ENCODE data around the gene COQ10B. TPM values are rescaled to one million over a fixed set of nuclear protein-coding genes. Genes with fewer than 3 reads are reported as not detected.

The COQ10B gene
- total and polyA plus RNA-seq, 2 of the 4 experiments (the other 2 are of a cell fraction): 9.5 to 28.7 TPM

GRCh38 chr2:197500503-197501131 is 47.3 kb downstream of the COQ10B start:
- TSS peak; percentile 71 for BruUV-seq (replicated peaks)

More at GRCh38 chr2:197500503-197501131, 47.3 kb downstream of the COQ10B start:
- H3K79me1 ChIP-seq (ENCODE audit: low read depth in 1 of 2, low read length in 2 of 2): peaks cover 20 to 42% of the 10 kb centered on the region in 2 experiments
- peak overlapping the region; percentile 43 for H3K27ac ChIP-seq (ENCODE audit: insufficient read depth, low read length)
- 0 out of 2 replicates have a peak, but pooled peaks cover 3% of the 10 kb centered on the region for H3K9me1 ChIP-seq (ENCODE audit: insufficient read depth, low read length)
- H2BK120ac ChIP-seq (ENCODE audit: low read depth, low read length): peak overlapping the region; percentile 3
- intact Hi-C loops (cut with micrococcal nuclease): loop anchor here (1.0 to 2.0 kb wide), 2 partner anchors 205 to 278 kb away; partner anchors contain the start of gene MARS2
- ChIA-PET POLR2A (ENCODE audit: unreplicated experiment) (interaction anchor here (0.6 to 1.0 kb wide), 2 partner anchors 16 to 66 kb away, joined by 3 to 4 read pairs; partner anchors contain the start of gene SF3B1), CTCF (no interaction called here)
- peak overlapping the region; percentile 79 for H2AK5ac ChIP-seq (ENCODE audit: low read depth, low read length)
- peak overlapping the region; percentile 79 for H3K14ac ChIP-seq (replicated peaks; ENCODE audit: low read depth, low read length)
- H3K9me3 ChIP-seq (ENCODE audit: control insufficient read depth, insufficient read depth, low read length): no peaks in the 10 kb centered on the region
- peaks cover 15% of the 10 kb centered on the region for H3K36me3 ChIP-seq (ENCODE audit: control insufficient read depth, insufficient read depth, low read length)
- peak overlapping the region; percentile 100 for H3K4me2 ChIP-seq (ENCODE audit: low read depth, low read length)
- H3K56ac ChIP-seq (ENCODE audit: extremely low read depth, insufficient read depth, low read length): peak overlapping the region; percentile 84
- 0 out of 2 replicates have a peak, but pooled peaks cover 1% of the 10 kb centered on the region for H3K4me1 ChIP-seq (ENCODE audit: control insufficient read depth, insufficient read depth, low read length)
- H2BK5ac ChIP-seq (ENCODE audit: low read depth, low read length, poor library complexity, severe bottlenecking): peak overlapping the region; percentile 72
- H4K20me1 ChIP-seq (ENCODE audit: insufficient read depth, low read length): peaks cover 40% of the 10 kb centered on the region
- no peak; the same call in 1 of the 2 replicates for ATAC-seq (ENCODE audit: low read depth)
- dilution Hi-C loops (cut with HindIII; ENCODE audit: low sequenced_read_pairs, unreplicated experiment): no loop called here
- H3K27me3 ChIP-seq (ENCODE audit: control insufficient read depth, insufficient read depth, low read length): no peaks in the 10 kb centered on the region
- peak overlapping the region; percentile 58; the same call in 1 of the 2 replicates for H3K18ac ChIP-seq (ENCODE audit: low read depth, low read length)
- H2AFZ ChIP-seq (replicated peaks; ENCODE audit: low read length, poor library complexity): peak overlapping the region; percentile 90
- H2BK20ac ChIP-seq (ENCODE audit: low read depth, low read length): no peak overlapping the region
- H4K91ac ChIP-seq (ENCODE audit: insufficient read depth, low read depth, low read length): peak overlapping the region; percentile 81
- H3K23ac ChIP-seq (ENCODE audit: low read depth, low read length): peak overlapping the region; percentile 96
- peak overlapping the region; percentile 68 to 78 for H4K8ac ChIP-seq (ENCODE audit: low read depth in 2 of 2, low read length in 2 of 2)
- peak overlapping the region; percentile 95 for H3K9ac ChIP-seq (ENCODE audit: low read depth, low read length)
- 0% methylated on average over 7 of the region's 30 CpGs; no CpG with 5 or more reads in 1 of the 2 experiments for WGBS, 2 experiments (ENCODE audit: extremely low coverage in 2 of 2, insufficient read length in 1 of 2)
- DNase-seq: peak; percentile 5
- in situ Hi-C loops (cut with MboI; ENCODE audit: low sequenced_read_pairs): loop anchor here (10.0 kb wide), 1 partner anchor 274 kb away; no protein-coding TSS in a partner anchor
- peak overlapping the region; percentile 81 for H3K4ac ChIP-seq (ENCODE audit: low read depth, low read length)
- peak overlapping the region; percentile 97 for H2AK9ac ChIP-seq (replicated peaks; ENCODE audit: low read depth, low read length, poor library complexity)
- peak overlapping the region; percentile 7; the same call in 1 of the 3 replicates for H2BK15ac ChIP-seq (ENCODE audit: low read depth, low read length)
- peak overlapping the region; percentile 83; the same call in 1 of the 2 replicates for H4K5ac ChIP-seq (ENCODE audit: low read depth, low read length)
- H3K4me3 ChIP-seq (ENCODE audit: insufficient read depth, low read depth, low read length): peak overlapping the region; percentile 74
- no peak for TF ChIP-seq RFX5 (IDR thresholded peaks at IDR 0.05; ENCODE audit: low read depth, low read length)
- TF ChIP-seq SMC3 (IDR thresholded peaks at IDR 0.05; ENCODE audit: low read depth, low read length): no peak
- TF ChIP-seq MAFK (IDR thresholded peaks at IDR 0.05; ENCODE audit: low read depth, low read length): no peak
- TF ChIP-seq POLR2A (IDR thresholded peaks at IDR 0.05; ENCODE audit: low read depth, low read length): no peak
- no peak for TF ChIP-seq CEBPB (IDR thresholded peaks at IDR 0.05; ENCODE audit: low read depth, low read length)
- TF ChIP-seq NFE2L2 (IDR thresholded peaks at IDR 0.05; ENCODE audit: low read depth, low read length): no peak
- no peak for TF ChIP-seq RCOR1 (IDR thresholded peaks at IDR 0.05; ENCODE audit: insufficient replicate concordance, low read length)
- no peak for TF ChIP-seq RAD21 (IDR thresholded peaks at IDR 0.05; ENCODE audit: low read length)
- no peak for TF ChIP-seq FOS (IDR thresholded peaks at IDR 0.05; ENCODE audit: low read depth, low read length)
- TF ChIP-seq CHD1 (IDR thresholded peaks at IDR 0.05; ENCODE audit: low read depth, low read length): no peak
- no peak for TF ChIP-seq BHLHE40 (IDR thresholded peaks at IDR 0.05; ENCODE audit: low read depth, low read length)
- no peak for TF ChIP-seq MXI1 (IDR thresholded peaks at IDR 0.05; ENCODE audit: borderline replicate concordance, low read depth, low read length)
- TF ChIP-seq, protein P1, sequence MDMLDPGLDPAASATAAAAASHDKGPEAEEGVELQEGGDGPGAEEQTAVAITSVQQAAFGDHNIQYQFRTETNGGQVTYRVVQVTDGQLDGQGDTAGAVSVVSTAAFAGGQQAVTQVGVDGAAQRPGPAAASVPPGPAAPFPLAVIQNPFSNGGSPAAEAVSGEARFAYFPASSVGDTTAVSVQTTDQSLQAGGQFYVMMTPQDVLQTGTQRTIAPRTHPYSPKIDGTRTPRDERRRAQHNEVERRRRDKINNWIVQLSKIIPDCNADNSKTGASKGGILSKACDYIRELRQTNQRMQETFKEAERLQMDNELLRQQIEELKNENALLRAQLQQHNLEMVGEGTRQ (IDR thresholded peaks at IDR 0.05; ENCODE audit: low read depth, low read length): no peak

All from IMR-90 (cell line).